Activated gamma-delta T cell treated with anti-CD3 and anti-CD28 coated beads, Interleukin-2, amount 50 U/mL, for 16 hours (primary cell): Measurements from ENCODE around the gene TMED9.

Experiments used
- DNase-seq: peaks from one replicate; pipeline ENCODE4 v3.0.0-alpha.2; 2020; ENCODE audit warnings: low read depth

Gene TMED9

GRCh38 chr5:177578316-177578715, 13.7 kb upstream of the TMED9 start:
- DNase-seq, result no peak

GRCh38 chr5:177588413-177588909, 3.5 kb upstream of the TMED9 start:
- no peak for DNase-seq

- no peak for DNase-seq
These were observed 1.6 kb upstream of the TMED9 start for GRCh38 chr5:177590406-177590805.

GRCh38 chr5:177591690-177592009, 353 bp upstream of the TMED9 start:
- no peak for DNase-seq

DNA sequence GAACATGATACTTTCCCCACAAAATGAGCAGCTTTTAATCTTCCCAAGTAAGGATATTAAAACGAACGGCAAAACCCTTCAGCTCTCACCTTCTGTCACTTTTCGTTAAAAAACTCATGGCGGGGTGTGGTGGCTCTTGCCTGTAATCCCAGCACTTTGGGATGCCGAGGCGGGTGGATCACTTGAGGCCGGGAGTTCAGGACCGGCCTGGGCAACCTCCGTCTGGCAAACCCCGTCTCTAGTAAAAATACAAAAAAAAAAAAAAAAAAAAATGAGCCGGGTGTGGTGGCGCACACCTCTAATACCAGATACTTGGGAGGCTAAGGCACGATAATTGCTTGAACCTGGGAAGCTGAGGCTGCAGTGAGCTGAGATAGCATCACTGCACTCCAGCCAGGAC, 902 bp downstream of the TMED9 start:
- no peak for DNase-seq

- DNase-seq, result no peak
These were observed 1.5 kb downstream of the TMED9 start for GRCh38 chr5:177593511-177593910.

DNA sequence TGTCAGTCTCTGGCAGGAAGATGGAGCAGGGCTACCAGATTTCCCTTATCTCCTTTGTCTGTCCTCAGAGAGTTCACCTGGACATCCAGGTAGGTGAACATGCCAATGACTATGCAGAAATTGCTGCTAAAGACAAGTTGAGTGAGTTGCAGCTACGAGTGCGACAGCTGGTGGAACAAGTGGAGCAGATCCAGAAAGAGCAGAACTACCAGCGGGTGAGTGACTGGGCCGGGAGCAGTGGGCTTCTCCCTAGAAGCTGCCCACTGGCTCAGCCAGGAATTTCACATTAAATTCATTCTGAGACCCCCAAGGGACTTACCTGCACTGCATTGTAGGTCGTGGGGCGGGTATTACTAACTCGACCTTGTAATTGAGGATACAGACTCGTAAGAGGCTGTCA, 2.1 kb downstream of the TMED9 start:
- no peak for DNase-seq

DNA sequence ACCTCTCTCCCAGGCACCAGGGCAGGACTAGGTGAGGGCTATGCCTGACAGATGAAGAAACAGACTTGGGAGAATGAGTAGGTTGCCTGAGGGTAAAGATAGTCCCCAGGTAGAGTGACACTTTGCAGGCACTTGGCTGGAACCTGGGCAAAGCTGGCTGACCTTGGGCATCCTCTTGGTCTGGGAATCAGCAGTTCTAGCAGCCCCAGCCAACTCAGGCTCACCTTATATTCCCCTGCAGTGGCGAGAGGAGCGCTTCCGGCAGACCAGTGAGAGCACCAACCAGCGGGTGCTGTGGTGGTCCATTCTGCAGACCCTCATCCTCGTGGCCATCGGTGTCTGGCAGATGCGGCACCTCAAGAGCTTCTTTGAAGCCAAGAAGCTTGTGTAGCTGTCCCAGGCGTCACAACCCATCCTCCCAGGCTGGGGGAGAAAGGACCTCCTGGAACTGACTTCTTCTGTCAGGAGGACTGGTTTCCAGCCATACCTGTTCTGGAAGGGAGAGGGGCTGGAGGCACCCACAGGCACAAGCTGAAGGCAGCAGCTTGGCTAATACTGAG, 3.1 kb downstream of the TMED9 start:
- no peak for DNase-seq

- no peak for DNase-seq
These were observed 4.2 kb downstream of the TMED9 start for GRCh38 chr5:177595991-177596774.

DNA sequence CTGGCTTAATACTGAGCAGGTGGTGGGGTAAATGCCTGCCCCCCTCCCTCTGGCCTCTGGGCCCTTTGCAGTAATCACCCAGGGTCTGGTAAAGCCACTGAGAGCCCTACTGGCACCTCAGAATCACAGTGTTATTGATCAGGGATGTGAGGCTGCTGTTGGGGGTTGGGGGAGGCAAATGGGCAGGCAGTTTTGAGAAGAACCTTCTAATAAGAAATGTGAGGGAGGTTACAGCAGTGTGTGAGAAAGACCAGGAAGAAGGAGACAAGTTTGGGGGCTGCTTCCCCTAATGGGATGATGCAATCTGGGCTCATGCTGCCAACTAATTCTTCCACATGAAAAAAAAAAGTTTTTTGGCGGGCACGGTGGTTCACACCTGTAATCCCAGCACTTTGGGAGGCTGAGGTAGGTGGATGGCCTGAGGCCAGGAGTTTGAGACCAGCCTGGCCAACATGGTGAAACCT, 4.8 kb downstream of the TMED9 start:
- no peak for DNase-seq

GRCh38 chr5:177598477-177598876, 6.5 kb downstream of the TMED9 start:
- no peak for DNase-seq

GRCh38 chr5:177599731-177600507, 7.9 kb downstream of the TMED9 start, which contains the start of gene B4GALT7:
Gene B4GALT7 (plus strand): TSS chr5:177600132. CDS start chr5:177600211, 79 bp downstream.
- DNase-seq, result peak; percentile 80

- no peak for DNase-seq
These were observed 8.6 kb downstream of the TMED9 start for GRCh38 chr5:177600508-177601018.

DNA sequence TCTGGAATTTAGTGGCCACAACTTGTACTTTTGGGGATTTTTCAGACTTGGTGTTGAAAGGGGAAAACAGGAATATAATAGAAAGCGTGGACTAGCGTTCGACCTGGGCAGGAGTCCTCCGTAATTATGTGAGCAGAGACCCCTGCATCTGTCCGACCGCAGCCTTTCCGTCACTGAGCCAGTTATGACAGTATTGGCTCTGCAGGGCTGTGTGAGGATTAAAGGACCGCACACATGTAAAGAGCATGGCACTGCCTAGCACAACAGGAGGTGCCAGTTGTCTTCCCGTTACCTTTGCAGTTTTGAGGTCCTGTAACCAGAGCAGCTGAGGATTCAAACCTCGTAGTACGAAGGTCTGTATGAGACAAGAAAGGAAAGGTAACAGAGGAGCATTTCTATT, 9.1 kb downstream of the TMED9 start:
- no peak for DNase-seq

DNA sequence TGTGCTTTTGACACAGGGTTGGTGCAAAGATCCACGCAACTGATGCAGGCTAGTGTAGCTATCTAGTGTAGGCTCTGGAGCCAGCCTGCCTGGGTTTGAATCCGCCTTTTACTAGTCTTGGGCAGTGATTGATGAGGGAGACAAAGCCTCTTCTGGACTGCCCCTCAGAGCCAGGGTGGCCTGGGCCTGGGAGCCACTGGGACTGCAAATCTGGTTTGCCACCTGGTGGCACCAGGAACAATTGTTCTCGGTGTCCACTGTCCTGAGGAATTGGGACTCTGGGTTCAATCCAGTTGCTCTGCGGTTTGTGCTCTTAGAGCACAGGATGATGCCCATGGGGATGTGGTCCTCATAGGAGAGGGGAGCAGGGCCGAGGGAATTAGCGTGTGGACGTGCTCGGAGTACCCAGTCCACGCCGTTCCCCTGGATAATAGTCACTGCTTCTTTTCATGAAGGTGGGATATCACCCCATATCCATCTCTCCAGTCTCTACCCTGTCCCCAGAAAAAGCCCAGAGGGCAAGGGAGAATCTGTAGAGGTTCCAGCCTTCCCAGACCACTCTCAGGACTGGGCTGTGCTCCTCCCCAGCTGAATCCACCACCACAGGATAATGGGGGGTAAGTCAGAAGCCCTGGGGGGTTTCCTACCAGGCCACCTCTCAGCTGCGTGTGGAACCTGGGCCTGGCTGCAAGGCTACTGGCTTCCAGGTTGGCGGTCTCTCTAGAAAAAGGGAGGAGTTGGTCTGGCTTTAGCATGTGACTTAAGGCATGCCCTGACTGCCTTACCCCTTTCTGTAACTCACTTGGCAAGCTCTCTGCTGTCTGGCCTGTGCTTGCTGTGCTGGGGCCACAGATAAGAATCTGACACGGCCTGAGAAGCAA, 9.8 kb downstream of the TMED9 start:
- DNase-seq, result no peak

DNA sequence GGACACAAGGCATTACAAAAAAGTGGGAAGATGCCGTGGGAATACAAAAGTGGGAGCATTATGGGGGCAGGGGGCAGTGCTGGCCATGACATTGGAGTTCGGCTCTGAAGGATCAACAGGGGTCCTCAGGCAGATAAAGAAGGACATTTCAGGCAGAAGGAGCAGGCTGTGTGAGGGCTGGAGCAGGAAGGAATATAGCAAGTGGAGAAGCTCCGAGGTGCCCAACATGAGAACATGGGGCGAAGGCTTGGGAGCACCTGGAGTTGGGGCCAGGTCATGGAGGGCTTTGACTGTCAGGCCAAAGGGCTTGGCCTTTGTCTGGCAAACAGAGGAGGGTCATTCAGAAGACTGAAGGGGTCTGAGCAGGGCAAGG, 10.4 kb downstream of the TMED9 start:
- DNase-seq, result no peak

GRCh38 chr5:177603631-177604030, 11.6 kb downstream of the TMED9 start:
- DNase-seq, result no peak

- no peak for DNase-seq
These were observed 12.1 kb downstream of the TMED9 start for GRCh38 chr5:177604116-177604521.

DNA sequence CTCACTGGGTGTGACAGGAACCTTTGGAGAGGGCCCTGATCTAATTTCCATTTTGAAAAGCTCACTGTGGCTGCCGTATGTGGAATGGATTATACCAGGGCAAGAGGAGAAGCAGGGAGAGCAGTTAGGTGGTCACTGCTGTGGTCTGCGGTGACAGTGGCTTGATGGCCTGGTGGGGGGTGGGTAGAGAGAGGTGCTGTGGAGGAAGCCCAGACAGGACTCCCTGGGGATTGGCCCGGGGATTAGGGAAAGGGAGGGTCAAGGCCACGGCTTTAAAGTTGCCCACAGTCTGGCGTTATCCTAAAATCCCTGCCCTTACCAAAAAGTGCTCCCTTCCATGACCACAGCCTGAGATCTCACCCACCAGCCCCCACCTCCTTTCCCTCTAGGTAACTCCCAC, 12.7 kb downstream of the TMED9 start:
- DNase-seq, result no peak

DNA sequence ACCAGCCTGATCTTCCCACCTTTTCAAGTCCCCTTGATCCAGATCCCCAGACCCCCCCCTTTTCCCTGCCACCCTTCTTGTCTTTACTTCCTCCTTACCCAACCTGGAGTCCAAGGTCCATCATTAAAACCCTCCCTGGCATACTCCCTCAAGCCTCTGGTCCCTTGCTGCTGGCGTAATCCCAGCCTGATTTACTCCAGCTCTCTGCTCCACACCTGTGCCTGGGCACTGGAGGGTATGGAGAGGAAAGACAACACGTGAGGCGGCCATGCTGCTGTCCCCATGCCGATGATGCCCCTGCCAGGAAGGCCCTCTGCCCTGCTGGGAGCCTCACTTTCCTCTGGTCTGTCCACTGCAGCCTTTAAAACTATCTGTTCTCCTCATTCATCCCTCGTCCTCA, 13.1 kb downstream of the TMED9 start:
- no peak for DNase-seq

DNA sequence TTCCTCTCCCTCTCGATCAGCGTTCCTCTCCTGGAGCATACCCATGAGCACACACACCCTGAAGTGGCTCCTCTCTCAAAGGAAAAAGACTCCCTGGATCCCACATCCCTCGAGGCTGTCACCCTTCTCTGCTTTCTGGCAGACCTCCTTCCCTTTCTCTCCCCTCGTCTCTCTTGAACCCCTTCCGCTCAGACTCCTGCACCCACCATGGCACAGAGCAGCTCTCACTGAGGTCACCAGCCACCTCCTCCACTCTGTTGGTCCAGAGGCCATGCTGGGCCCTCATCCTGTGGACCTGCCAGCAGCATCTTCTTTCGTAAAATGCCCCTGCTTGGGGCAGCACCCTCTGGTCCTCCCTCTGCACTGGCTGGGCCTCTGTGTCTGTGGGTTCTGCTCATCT, 13.7 kb downstream of the TMED9 start:
- DNase-seq, result no peak
